Prostate gland (tissue), 2 donors: ENCODE data around the gene TOMM40.

Experiments used
- POLR2A ChIP-seq: fragments of 450-650 bp; IDR thresholded peaks from one replicate; pipeline ENCODE4 v1.6.1; 2016; ENCODE audit warnings: antibody characterized with exemption, mild to moderate bottlenecking
- TF ChIP-seq, protein P1 (sequence below), 4 experiments: fragments of 200-600 bp in 2 of 4; fragments of 450-650 bp in 2 of 4; sonication (generic) in 2 of 4; IDR thresholded peaks; 1 replicate in 3 of 4; 2 replicates in 1 of 4; pipeline ENCODE4 v1.5.1; 2016 to 2019; ENCODE audit warnings: antibody characterized with exemption in 4 of 4, mild to moderate bottlenecking in 2 of 4, moderate library complexity in 2 of 4

DNA sequence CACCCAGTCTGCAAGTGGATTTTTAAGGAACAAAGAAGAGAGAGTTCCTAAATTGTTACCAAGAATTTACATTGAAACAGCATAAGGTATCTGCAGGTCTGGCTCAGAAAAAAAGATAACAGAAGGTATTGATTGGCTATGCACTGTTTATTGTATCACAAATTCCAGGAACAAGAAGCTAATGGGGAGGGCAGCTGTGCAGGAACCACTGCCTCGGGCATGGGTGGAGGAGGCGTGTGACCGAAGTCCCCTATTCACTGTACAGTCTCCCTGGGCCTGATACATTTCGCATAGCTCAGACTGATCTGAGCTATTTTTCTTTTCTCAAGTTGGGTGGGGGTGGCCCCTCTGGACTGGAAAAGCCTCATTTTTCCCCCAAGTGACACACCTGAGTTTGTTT is 33.2 kb upstream of the TOMM40 start:
- TF ChIP-seq, protein P1, sequence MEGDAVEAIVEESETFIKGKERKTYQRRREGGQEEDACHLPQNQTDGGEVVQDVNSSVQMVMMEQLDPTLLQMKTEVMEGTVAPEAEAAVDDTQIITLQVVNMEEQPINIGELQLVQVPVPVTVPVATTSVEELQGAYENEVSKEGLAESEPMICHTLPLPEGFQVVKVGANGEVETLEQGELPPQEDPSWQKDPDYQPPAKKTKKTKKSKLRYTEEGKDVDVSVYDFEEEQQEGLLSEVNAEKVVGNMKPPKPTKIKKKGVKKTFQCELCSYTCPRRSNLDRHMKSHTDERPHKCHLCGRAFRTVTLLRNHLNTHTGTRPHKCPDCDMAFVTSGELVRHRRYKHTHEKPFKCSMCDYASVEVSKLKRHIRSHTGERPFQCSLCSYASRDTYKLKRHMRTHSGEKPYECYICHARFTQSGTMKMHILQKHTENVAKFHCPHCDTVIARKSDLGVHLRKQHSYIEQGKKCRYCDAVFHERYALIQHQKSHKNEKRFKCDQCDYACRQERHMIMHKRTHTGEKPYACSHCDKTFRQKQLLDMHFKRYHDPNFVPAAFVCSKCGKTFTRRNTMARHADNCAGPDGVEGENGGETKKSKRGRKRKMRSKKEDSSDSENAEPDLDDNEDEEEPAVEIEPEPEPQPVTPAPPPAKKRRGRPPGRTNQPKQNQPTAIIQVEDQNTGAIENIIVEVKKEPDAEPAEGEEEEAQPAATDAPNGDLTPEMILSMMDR (IDR thresholded peaks at IDR 0.05): no peak
- TF ChIP-seq POLR2A: no peak
